GM19351 (cell line): ENCODE measurements around the gene TMEM245.

ENCODE experiments used
- ATAC-seq: cut with Tn5 transposase; IDR thresholded peaks from one replicate; pipeline ENCODE4 v1.9.1; 2021; ENCODE audit warnings: mild to moderate bottlenecking, moderate library complexity; ENCODE audit not compliant: unreplicated experiment

The TMEM245 gene

GRCh38 chr9:109119439-109120203, at the start of gene TMEM245:
TSS of gene TMEM245 (minus strand) at chr9:109119947. CDS start at chr9:109119913, 34 bp downstream.
- ATAC-seq: peak; percentile 84

- ATAC-seq: no peak
Measured at GRCh38 chr9:109168170-109168569, 48.4 kb upstream of the TMEM245 start.

- ATAC-seq: no peak
Measured at GRCh38 chr9:109167716-109168115, 48.0 kb upstream of the TMEM245 start.

GRCh38 chr9:109166771-109167601, 47.2 kb upstream of the TMEM245 start, which contains the start of gene FRRS1L:
TSS of gene FRRS1L (minus strand) at chr9:109167249. CDS start at chr9:109167138, 111 bp downstream.
- no peak for ATAC-seq

- ATAC-seq: no peak
Measured at GRCh38 chr9:109166171-109166770, 46.5 kb upstream of the TMEM245 start.

GRCh38 chr9:109164042-109164441, 44.3 kb upstream of the TMEM245 start:
- ATAC-seq: peak; percentile 88

GRCh38 chr9:109163194-109163593, 43.4 kb upstream of the TMEM245 start:
- ATAC-seq: no peak

- no peak for ATAC-seq
Measured at GRCh38 chr9:109162677-109163076, 42.9 kb upstream of the TMEM245 start.

- no peak for ATAC-seq
Measured at GRCh38 chr9:109161471-109161870, 41.7 kb upstream of the TMEM245 start.

- ATAC-seq: no peak
Measured at GRCh38 chr9:109159583-109159982, 39.8 kb upstream of the TMEM245 start.

- ATAC-seq: no peak
Measured at GRCh38 chr9:109158651-109159050, 38.9 kb upstream of the TMEM245 start.

GRCh38 chr9:109156708-109157107, 37.0 kb upstream of the TMEM245 start:
- ATAC-seq: no peak

GRCh38 chr9:109150925-109151545, 31.3 kb upstream of the TMEM245 start:
- no peak for ATAC-seq

- no peak for ATAC-seq
Measured at GRCh38 chr9:109149722-109150121, 30.0 kb upstream of the TMEM245 start.

- no peak for ATAC-seq
Measured at GRCh38 chr9:109149089-109149488, 29.3 kb upstream of the TMEM245 start.

GRCh38 chr9:109145051-109145450, 25.3 kb upstream of the TMEM245 start:
- ATAC-seq: no peak

- ATAC-seq: peak; percentile 99
Measured at GRCh38 chr9:109143881-109144562, 24.3 kb upstream of the TMEM245 start.

GRCh38 chr9:109141375-109141774, 21.6 kb upstream of the TMEM245 start:
- ATAC-seq: no peak

GRCh38 chr9:109139851-109140250, 20.1 kb upstream of the TMEM245 start:
- no peak for ATAC-seq

- ATAC-seq: no peak
Measured at GRCh38 chr9:109138421-109138820, 18.7 kb upstream of the TMEM245 start.
